Measurements from ENCODE around the gene CAMK2A.

GRCh38 chr5:150307617-150308426, 18.2 kb upstream of the CAMK2A start:
- TF ChIP-seq CTCF (IDR thresholded peaks at IDR 0.05), result no peak
- no peak for TF ChIP-seq POLR2A (IDR thresholded peaks at IDR 0.05)
